ENCODE measurements around the gene RNASEH2B. TPM values are rescaled to one million over a fixed set of nuclear protein-coding genes. Genes with fewer than 3 reads are reported as not detected.

The RNASEH2B gene
- total RNA-seq, 4 donors from 2014 or later, result 27.5 to 82.2 (median 48.8) TPM

DNA sequence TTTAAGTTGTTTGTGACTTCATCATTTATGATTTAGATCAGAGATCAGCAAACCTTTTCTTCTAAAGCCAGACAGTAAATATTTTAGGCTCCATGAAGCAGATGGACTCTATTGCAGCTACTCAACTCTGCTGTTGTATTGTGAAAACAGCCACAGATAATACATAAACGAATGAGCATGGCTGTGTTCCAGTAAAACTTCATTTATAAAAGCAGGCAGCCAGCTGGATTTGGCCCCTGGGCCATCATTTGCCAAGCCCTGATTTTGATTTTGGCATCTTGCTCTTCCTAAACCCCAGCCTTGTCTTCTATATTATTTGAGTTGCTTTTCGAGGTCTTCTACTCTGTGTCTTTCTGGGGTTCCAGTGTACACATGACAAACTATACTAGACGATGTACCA, 41.3 kb downstream of the RNASEH2B start:
- TF ChIP-seq POLR2A (IDR thresholded peaks at IDR 0.05; ENCODE audit: low read depth) (no peak), POLR2AphosphoS5 (IDR thresholded peaks at IDR 0.05) (no peak), EP300 (IDR thresholded peaks at IDR 0.05) (no peak)
- TF ChIP-seq, protein P1, sequence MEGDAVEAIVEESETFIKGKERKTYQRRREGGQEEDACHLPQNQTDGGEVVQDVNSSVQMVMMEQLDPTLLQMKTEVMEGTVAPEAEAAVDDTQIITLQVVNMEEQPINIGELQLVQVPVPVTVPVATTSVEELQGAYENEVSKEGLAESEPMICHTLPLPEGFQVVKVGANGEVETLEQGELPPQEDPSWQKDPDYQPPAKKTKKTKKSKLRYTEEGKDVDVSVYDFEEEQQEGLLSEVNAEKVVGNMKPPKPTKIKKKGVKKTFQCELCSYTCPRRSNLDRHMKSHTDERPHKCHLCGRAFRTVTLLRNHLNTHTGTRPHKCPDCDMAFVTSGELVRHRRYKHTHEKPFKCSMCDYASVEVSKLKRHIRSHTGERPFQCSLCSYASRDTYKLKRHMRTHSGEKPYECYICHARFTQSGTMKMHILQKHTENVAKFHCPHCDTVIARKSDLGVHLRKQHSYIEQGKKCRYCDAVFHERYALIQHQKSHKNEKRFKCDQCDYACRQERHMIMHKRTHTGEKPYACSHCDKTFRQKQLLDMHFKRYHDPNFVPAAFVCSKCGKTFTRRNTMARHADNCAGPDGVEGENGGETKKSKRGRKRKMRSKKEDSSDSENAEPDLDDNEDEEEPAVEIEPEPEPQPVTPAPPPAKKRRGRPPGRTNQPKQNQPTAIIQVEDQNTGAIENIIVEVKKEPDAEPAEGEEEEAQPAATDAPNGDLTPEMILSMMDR (IDR thresholded peaks at IDR 0.05), result no peak
- Histone ChIP-seq H3K27ac (replicated peaks in 1 of 4) (peak overlapping the region in 1 of 4 donors; percentile 33), H3K4me3 (no peak overlapping the region), H3K36me3 (peaks cover 0 to 24% (median 5%) of the 10 kb centered on the region in 4 donors), H3K4me1 (peaks cover 7 to 37% (median 33%) of the 10 kb centered on the region in 4 donors), H3K27me3 (no peaks in the 10 kb centered on the region), H3K9me3 (no peaks in the 10 kb centered on the region)
- DNase-seq (ENCODE audit: extremely low spot score), result no peak
- 39% methylated on average over 3 of the region's 3 CpGs for WGBS
- intact Hi-C loops (cut with DNase I), result no loop called here

- H3K9me3 ChIP-seq, result no peaks in the 10 kb centered on the region
- intact Hi-C loops (cut with DNase I), result no loop called here
- no peaks in the 10 kb centered on the region for H3K27me3 ChIP-seq
- peaks cover 7 to 37% (median 33%) of the 10 kb centered on the region in 4 donors for H3K4me1 ChIP-seq
- H3K4me3 ChIP-seq, result no peak overlapping the region
- no peak for TF ChIP-seq POLR2AphosphoS5 (IDR thresholded peaks at IDR 0.05)
- no peak for TF ChIP-seq EP300 (IDR thresholded peaks at IDR 0.05)
- no peak for TF ChIP-seq POLR2A (IDR thresholded peaks at IDR 0.05; ENCODE audit: low read depth)
- TF ChIP-seq, protein P1 (IDR thresholded peaks at IDR 0.05), result no peak
- H3K27ac ChIP-seq (replicated peaks in 1 of 4), result peak overlapping the region in 1 of 4 donors; percentile 33
- DNase-seq (ENCODE audit: extremely low spot score), result no peak
- peaks cover 0 to 24% (median 3%) of the 10 kb centered on the region in 4 donors for H3K36me3 ChIP-seq
- 51% methylated on average over 3 of the region's 3 CpGs for WGBS
Measured at GRCh38 chr13:50951366-50951765, 41.8 kb downstream of the RNASEH2B start.

DNA sequence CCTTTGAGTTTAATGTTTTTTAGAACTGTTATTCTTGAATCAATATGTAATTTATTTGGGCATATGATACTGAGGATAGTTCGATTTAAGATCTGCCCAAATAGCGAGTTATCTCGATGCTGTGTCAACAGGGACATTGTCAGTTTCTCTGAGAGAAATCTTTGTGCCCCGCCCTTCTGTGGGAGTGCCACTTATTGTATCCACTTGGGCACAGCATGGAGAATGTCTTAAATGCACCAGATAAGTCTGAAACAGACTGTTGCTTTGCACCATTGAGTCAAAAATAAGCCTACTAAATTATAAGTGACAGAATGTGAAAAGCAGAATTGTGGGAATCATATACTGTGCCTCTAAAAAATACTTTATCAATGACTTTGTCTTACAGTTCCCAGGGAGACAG, 45.6 kb downstream of the RNASEH2B start:
- Histone ChIP-seq H3K4me3 (no peak overlapping the region), H3K27me3 (no peaks in the 10 kb centered on the region), H3K27ac (replicated peaks in 1 of 4) (no peak overlapping the region), H3K4me1 (peaks cover 0 to 17% (median 14%) of the 10 kb centered on the region in 4 donors), H3K9me3 (no peaks in the 10 kb centered on the region), H3K36me3 (peaks cover 0 to 34% (median 6%) of the 10 kb centered on the region in 4 donors)
- intact Hi-C loops (cut with DNase I), result no loop called here
- 94% methylated on average over 4 of the region's 4 CpGs for WGBS
- no peak for TF ChIP-seq EP300 (IDR thresholded peaks at IDR 0.05)
- TF ChIP-seq, protein P1 (IDR thresholded peaks at IDR 0.05), result no peak
- no peak for TF ChIP-seq POLR2AphosphoS5 (IDR thresholded peaks at IDR 0.05)
- TF ChIP-seq POLR2A (IDR thresholded peaks at IDR 0.05; ENCODE audit: low read depth), result no peak
- no peak for DNase-seq (ENCODE audit: extremely low spot score)

GRCh38 chr13:50955798-50956197, 46.2 kb downstream of the RNASEH2B start:
- Histone ChIP-seq H3K27ac (replicated peaks in 1 of 4) (no peak overlapping the region), H3K4me1 (peaks cover 0 to 12% (median 10%) of the 10 kb centered on the region in 4 donors), H3K4me3 (no peak overlapping the region), H3K27me3 (no peaks in the 10 kb centered on the region), H3K9me3 (no peaks in the 10 kb centered on the region), H3K36me3 (peaks cover 0 to 36% (median 6%) of the 10 kb centered on the region in 4 donors)
- TF ChIP-seq POLR2A (IDR thresholded peaks at IDR 0.05; ENCODE audit: low read depth) (no peak), EP300 (IDR thresholded peaks at IDR 0.05) (no peak), POLR2AphosphoS5 (IDR thresholded peaks at IDR 0.05) (no peak)
- TF ChIP-seq, protein P1 (IDR thresholded peaks at IDR 0.05), result no peak
- WGBS, result 100% methylated on average over 1 of the region's 1 CpG
- intact Hi-C loops (cut with DNase I), result no loop called here
- no peak for DNase-seq (ENCODE audit: extremely low spot score)

GRCh38 chr13:50957620-50958019, 48.0 kb downstream of the RNASEH2B start:
- no peak overlapping the region for H3K27ac ChIP-seq (replicated peaks in 1 of 4)
- H3K4me3 ChIP-seq, result no peak overlapping the region
- TF ChIP-seq POLR2A (IDR thresholded peaks at IDR 0.05; ENCODE audit: low read depth) (no peak), EP300 (IDR thresholded peaks at IDR 0.05) (no peak), POLR2AphosphoS5 (IDR thresholded peaks at IDR 0.05) (no peak)
- TF ChIP-seq, protein P1 (IDR thresholded peaks at IDR 0.05), result no peak
- DNase-seq (ENCODE audit: extremely low spot score), result no peak
- H3K36me3 ChIP-seq, result peaks cover 0 to 40% (median 8%) of the 10 kb centered on the region in 4 donors
- no peaks in the 10 kb centered on the region for H3K9me3 ChIP-seq
- H3K4me1 ChIP-seq, result no peaks in the 10 kb centered on the region
- H3K27me3 ChIP-seq, result no peaks in the 10 kb centered on the region
- 93% methylated on average over 2 of the region's 2 CpGs for WGBS
- intact Hi-C loops (cut with DNase I), result no loop called here

Data from esophagus muscularis mucosa (tissue), 4 donors.